Kidney capillary endothelial cell (primary cell): ENCODE measurements around the gene KCND3.

Experiments used
- DNase-seq: peaks from one replicate; pipeline ENCODE4 v3.0.0-alpha.2; 2018; ENCODE audit warnings: low spot score

KCND3 gene

GRCh38 chr1:111920221-111921024 lies 69.0 kb downstream of the KCND3 start:
- peak; percentile 12 for DNase-seq

GRCh38 chr1:111911776-111912515 lies 77.5 kb downstream of the KCND3 start:
- no peak for DNase-seq

- no peak for DNase-seq
Measured at GRCh38 chr1:111911061-111911460, 78.4 kb downstream of the KCND3 start.

- no peak for DNase-seq
Measured at GRCh38 chr1:111909030-111909429, 80.4 kb downstream of the KCND3 start.

- DNase-seq: no peak
Measured at GRCh38 chr1:111908011-111908621, 81.4 kb downstream of the KCND3 start.

GRCh38 chr1:111907321-111907720 lies 82.1 kb downstream of the KCND3 start:
- DNase-seq: no peak

- no peak for DNase-seq
Measured at GRCh38 chr1:111906816-111907215, 82.7 kb downstream of the KCND3 start.

- DNase-seq: no peak
Measured at GRCh38 chr1:111906111-111906510, 83.4 kb downstream of the KCND3 start.

GRCh38 chr1:111904478-111905218 lies 84.8 kb downstream of the KCND3 start:
- DNase-seq: no peak

GRCh38 chr1:111903871-111904449 lies 85.5 kb downstream of the KCND3 start:
- no peak for DNase-seq

- no peak for DNase-seq
Measured at GRCh38 chr1:111903148-111903870, 86.2 kb downstream of the KCND3 start.

GRCh38 chr1:111895469-111895868 lies 94.0 kb downstream of the KCND3 start:
- no peak for DNase-seq

GRCh38 chr1:111895017-111895416 lies 94.5 kb downstream of the KCND3 start:
- no peak for DNase-seq

GRCh38 chr1:111894497-111894896 lies 95.0 kb downstream of the KCND3 start:
- DNase-seq: no peak

GRCh38 chr1:111891566-111891965 lies 97.9 kb downstream of the KCND3 start:
- DNase-seq: no peak

- no peak for DNase-seq
Measured at GRCh38 chr1:111888740-111889376, 100.6 kb downstream of the KCND3 start.

GRCh38 chr1:111887875-111888274 lies 101.6 kb downstream of the KCND3 start:
- no peak for DNase-seq

GRCh38 chr1:111887385-111887784 lies 102.1 kb downstream of the KCND3 start:
- DNase-seq: no peak

- no peak for DNase-seq
Measured at GRCh38 chr1:111886741-111887140, 102.7 kb downstream of the KCND3 start.

GRCh38 chr1:111884772-111885443 lies 104.6 kb downstream of the KCND3 start:
- DNase-seq: no peak
